Muscle of leg (tissue), 11 donors: ENCODE data around the gene SPN. TPM values are rescaled to one million over a fixed set of nuclear protein-coding genes. Genes with fewer than 3 reads are reported as not detected.
"Not testable (repeated sequence)": the region's sequence is repeated elsewhere in the genome, so short reads cannot be mapped to it uniquely, and the experiment has no call there.

Source experiments
- DNase-seq: peaks from one replicate; pipeline ENCODE4 v3.0.0; 2013
- H3K27ac ChIP-seq: one replicate; pipeline ENCODE4 v1.5.1; 2013; ENCODE audit warnings: mild to moderate bottlenecking, low read length, control low read depth
- H3K27me3 ChIP-seq: one replicate; pipeline ENCODE4 v1.6.1; 2013; ENCODE audit warnings: low read length; ENCODE audit not compliant: control insufficient read depth, insufficient read depth
- H3K36me3 ChIP-seq: one replicate; pipeline ENCODE4 v1.6.1; 2013; ENCODE audit warnings: low read length; ENCODE audit not compliant: control insufficient read depth, insufficient read depth
- H3K4me1 ChIP-seq: one replicate; pipeline ENCODE4 v1.6.1; 2013; ENCODE audit warnings: low read length; ENCODE audit not compliant: control insufficient read depth, insufficient read depth
- H3K4me3 ChIP-seq: one replicate; pipeline ENCODE4 v1.5.1; 2013; ENCODE audit warnings: low read length, control low read depth
- H3K9me3 ChIP-seq: replicated peaks from 2 replicates; pipeline ENCODE4 v1.6.1; 2013; ENCODE audit warnings: low read depth, low read length; ENCODE audit not compliant: control insufficient read depth
- WGBS: methylation state at CpG from one replicate; pipeline ENCODE4 v1.1.5; 2013; ENCODE audit warnings: missing lambda C conversion rate; ENCODE audit not compliant: insufficient coverage; 5-methylcytosine and 5-hydroxymethylcytosine counted together
- polyA plus RNA-seq, 8 donors: library from polyadenylated mRNA; unstranded; fragments of 120-200 nt; gene quantifications; one replicate each; pipeline versions ENCODE4 v1.2.1 to v1.2.3, GENCODE V29; 2013; ENCODE audit warnings: inconsistent platforms in 1 of 8, low replicate concordance in 1 of 8; ENCODE audit not compliant: insufficient read length in 8 of 8, insufficient read depth in 1 of 8
- total RNA-seq: library from RNA; stranded (reverse); fragments of 120-200 nt; gene quantifications from one replicate; pipeline ENCODE4 v1.2.4, GENCODE V29; 2013

The SPN gene
- total and polyA plus RNA-seq, 9 donors: 0.31 to 1.5 (median 1.1) TPM

- WGBS: no CpG with 5 or more reads among the region's 4 CpGs
- no peak overlapping the region for H3K27ac ChIP-seq
- H3K36me3 ChIP-seq: no peaks in the 10 kb centered on the region
- H3K4me3 ChIP-seq: no peak overlapping the region
- no peaks in the 10 kb centered on the region for H3K4me1 ChIP-seq
- no peaks in the 10 kb centered on the region for H3K9me3 ChIP-seq
- no peaks in the 10 kb centered on the region for H3K27me3 ChIP-seq
- DNase-seq: no peak
Observed at GRCh38 chr16:29645694-29646187, 17.3 kb upstream of the SPN start.

DNA sequence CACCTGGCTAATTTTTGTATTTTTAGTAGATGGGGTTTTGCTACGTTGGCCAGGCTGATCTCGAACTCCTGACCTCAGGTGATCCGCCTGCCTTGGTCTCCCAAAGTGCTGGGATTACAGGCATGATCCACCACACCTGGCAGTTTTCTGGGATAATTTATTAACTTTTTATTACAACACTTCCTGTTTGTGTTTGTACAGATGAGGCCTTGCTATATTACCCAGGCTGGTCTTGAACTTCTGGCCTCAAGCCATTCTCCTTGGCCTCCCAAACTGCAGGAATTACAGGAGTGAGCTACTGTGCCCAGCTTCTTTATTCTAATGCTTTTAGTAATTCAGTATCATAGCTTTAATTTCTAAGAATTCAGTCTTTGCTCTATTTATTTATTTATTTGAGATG, 16.1 kb upstream of the SPN start:
- no peaks in the 10 kb centered on the region for H3K36me3 ChIP-seq
- 60% methylated on average over 2 of the region's 3 CpGs for WGBS
- no peak for DNase-seq
- H3K9me3 ChIP-seq: no peaks in the 10 kb centered on the region
- H3K4me3 ChIP-seq: no peak overlapping the region
- no peaks in the 10 kb centered on the region for H3K27me3 ChIP-seq
- no peaks in the 10 kb centered on the region for H3K4me1 ChIP-seq
- no peak overlapping the region for H3K27ac ChIP-seq

- H3K27ac ChIP-seq: no peak overlapping the region
- H3K36me3 ChIP-seq: no peaks in the 10 kb centered on the region
- H3K27me3 ChIP-seq: no peaks in the 10 kb centered on the region
- no peak overlapping the region for H3K4me3 ChIP-seq
- no peaks in the 10 kb centered on the region for H3K4me1 ChIP-seq
- no peaks in the 10 kb centered on the region for H3K9me3 ChIP-seq
- DNase-seq: no peak
- 59% methylated on average over 4 of the region's 9 CpGs for WGBS
Observed at GRCh38 chr16:29649588-29650494, 13.2 kb upstream of the SPN start.

DNA sequence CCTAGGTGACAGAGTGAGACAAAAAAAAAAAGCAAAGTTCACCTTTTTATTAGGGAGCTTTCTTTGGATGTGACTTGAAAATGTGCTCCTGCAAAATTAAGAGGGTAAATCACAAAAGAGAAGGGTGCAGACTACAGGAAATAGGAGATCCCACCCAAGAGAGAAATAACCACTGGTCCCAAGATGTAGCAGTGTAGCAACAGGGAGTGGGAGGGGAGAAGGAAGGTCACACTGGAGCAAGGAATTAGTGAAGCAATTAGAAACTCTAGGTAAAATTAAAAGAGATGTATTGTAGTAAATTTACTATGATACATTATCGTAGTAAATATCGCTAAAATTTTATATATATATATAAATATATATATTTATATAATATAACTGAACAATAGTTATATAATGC, 12.3 kb upstream of the SPN start:
- no peaks in the 10 kb centered on the region for H3K36me3 ChIP-seq
- H3K9me3 ChIP-seq: no peaks in the 10 kb centered on the region
- no peaks in the 10 kb centered on the region for H3K27me3 ChIP-seq
- no peaks in the 10 kb centered on the region for H3K4me1 ChIP-seq
- no peak for DNase-seq
- no peak overlapping the region for H3K27ac ChIP-seq
- no CpG with 5 or more reads among the region's 2 CpGs for WGBS
- no peak overlapping the region for H3K4me3 ChIP-seq

DNA sequence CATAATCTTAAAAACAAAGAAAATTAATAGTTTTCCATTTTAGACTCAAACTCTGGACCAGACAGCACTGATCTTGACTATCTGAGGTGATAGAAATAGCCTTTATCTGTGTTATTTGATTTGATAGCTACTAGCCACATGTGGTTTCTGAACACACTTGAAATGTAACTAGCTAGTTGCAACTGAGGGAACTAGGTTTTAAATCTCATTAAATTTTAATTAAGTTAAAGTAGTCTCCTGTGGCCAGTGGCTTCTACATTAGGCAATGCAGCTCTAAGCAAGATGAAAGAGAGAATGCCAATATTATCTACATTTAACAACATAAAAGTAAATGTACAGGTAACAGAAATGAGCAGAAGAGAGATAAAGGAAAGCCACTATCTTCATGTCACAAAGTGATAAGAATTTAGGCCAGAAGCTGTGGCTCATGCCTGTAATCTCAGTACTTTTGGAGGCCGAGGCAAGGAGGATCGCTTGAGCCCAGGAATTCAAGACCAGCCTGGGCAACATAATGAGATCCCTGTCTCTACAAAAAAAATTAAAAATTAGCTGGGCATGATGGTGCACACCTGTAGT, 11.2 kb upstream of the SPN start:
- Histone ChIP-seq H3K9me3 (no peaks in the 10 kb centered on the region), H3K4me1 (no peaks in the 10 kb centered on the region), H3K27ac (no peak overlapping the region), H3K36me3 (no peaks in the 10 kb centered on the region), H3K27me3 (no peaks in the 10 kb centered on the region), H3K4me3 (no peak overlapping the region)
- DNase-seq: no peak
- no CpG with 5 or more reads among the region's 2 CpGs for WGBS

DNA sequence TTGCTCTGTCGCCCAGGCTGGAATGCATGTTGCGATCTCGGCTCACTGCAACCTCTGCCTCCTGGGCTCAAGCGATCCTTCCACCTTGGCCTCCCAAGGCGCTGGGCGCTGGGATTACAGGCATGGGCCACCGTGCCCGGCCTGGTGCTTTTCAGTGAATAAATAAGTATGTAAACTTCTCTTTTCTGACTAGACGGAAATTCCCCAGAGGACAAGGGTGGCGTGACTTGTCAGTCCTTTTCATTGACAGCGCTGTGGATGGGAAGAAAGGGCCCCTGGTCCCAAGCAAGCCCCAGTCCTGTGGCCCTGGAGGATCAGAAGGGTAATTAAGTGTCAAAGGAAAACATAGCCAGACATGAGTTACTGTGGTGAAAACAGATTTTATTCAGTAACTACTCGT, 9.6 kb upstream of the SPN start:
- no peaks in the 10 kb centered on the region for H3K9me3 ChIP-seq
- no peaks in the 10 kb centered on the region for H3K27me3 ChIP-seq
- no peaks in the 10 kb centered on the region for H3K4me1 ChIP-seq
- H3K36me3 ChIP-seq: no peaks in the 10 kb centered on the region
- H3K27ac ChIP-seq: no peak overlapping the region
- WGBS: 39% methylated on average over 4 of the region's 12 CpGs
- DNase-seq: peak; percentile 51
- no peak overlapping the region for H3K4me3 ChIP-seq

- not testable (repeated sequence) for DNase-seq, H3K27me3 ChIP-seq, H3K9me3 ChIP-seq, H3K4me3 ChIP-seq, H3K4me1 ChIP-seq, H3K27ac ChIP-seq, H3K36me3 ChIP-seq
- 72% methylated on average over 2 of the region's 7 CpGs for WGBS
Observed at GRCh38 chr16:29653890-29654289, 9.2 kb upstream of the SPN start.

GRCh38 chr16:29656688-29657523, 6.1 kb upstream of the SPN start:
- Histone ChIP-seq H3K4me1 (no peaks in the 10 kb centered on the region), H3K27me3 (no peaks in the 10 kb centered on the region), H3K9me3 (no peaks in the 10 kb centered on the region), H3K27ac (no peak overlapping the region), H3K36me3 (no peaks in the 10 kb centered on the region), H3K4me3 (no peak overlapping the region)
- no peak for DNase-seq
- WGBS: 65% methylated on average over 8 of the region's 11 CpGs

DNA sequence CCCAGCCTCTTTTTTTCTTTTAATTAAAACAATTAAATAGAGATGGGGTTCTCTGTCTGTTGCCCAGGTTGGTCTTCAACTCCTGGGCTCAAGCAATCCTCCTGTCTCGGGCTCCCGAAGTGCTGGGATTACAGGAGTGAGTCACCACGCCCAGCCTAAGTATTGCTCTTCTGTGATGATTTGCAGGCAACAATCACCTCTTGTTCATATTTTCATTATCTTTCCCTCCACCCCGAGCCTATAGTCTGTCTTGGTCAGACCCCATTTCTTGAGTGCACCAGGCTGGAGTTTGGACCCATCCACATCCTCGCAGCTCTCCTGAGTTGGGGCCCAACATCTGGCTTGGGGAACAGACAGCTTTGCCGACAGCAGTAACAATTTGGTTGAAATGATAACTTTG, 4.3 kb upstream of the SPN start:
- WGBS: 57% methylated on average over 4 of the region's 6 CpGs
- Histone ChIP-seq H3K4me1 (no peaks in the 10 kb centered on the region), H3K27ac (no peak overlapping the region), H3K9me3 (no peaks in the 10 kb centered on the region), H3K4me3 (no peak overlapping the region), H3K36me3 (no peaks in the 10 kb centered on the region), H3K27me3 (no peaks in the 10 kb centered on the region)
- DNase-seq: no peak
